Spleen (tissue), 7 donors: Measurements from ENCODE around the gene OTOG.

Experiments
- CTCF ChIP-seq, 11 experiments: fragments of 200-600 bp in 7 of 11; fragments of 450-650 bp in 4 of 11; sonication (generic) in 4 of 11; IDR thresholded peaks in 8 of 11; conservative IDR thresholded peaks in 3 of 11; 1 replicate in 7 of 11; 2 replicates in 4 of 11; pipeline versions ENCODE4 v1.4.0 to v1.8.0; 2016 to 2021; ENCODE audit warnings: antibody characterized with exemption in 11 of 11, inconsistent platforms in 4 of 11, mild to moderate bottlenecking in 1 of 11
- POLR2A ChIP-seq, 3 donors: fragments of 450-650 bp; IDR thresholded peaks; one replicate each; pipeline ENCODE4 v1.5.1; 2017; ENCODE audit warnings: antibody characterized with exemption in 3 of 3, mild to moderate bottlenecking in 1 of 3
- POLR2AphosphoS5 ChIP-seq, 3 donors: sonication (generic); formaldehyde crosslinking; IDR thresholded peaks; one replicate each; pipeline ENCODE4 v1.5.1; 2017; ENCODE audit warnings: antibody characterized with exemption in 3 of 3
- donor health status: DM: no; HTN: no; CAD: no; lungs with moderate emphysema.
- donor health status: DM: no; HTN: no; CAD: no.
- donor health status: DM: no; HTN: no; CAD: no.

- TF ChIP-seq CTCF (IDR thresholded peaks at IDR 0.05 in 8 of 11, conservative IDR thresholded peaks at IDR 0.05 in 3 of 11) (no peak), POLR2A (IDR thresholded peaks at IDR 0.05) (no peak), POLR2AphosphoS5 (IDR thresholded peaks at IDR 0.05) (no peak)
Observed at GRCh38 chr11:17554487-17554886, 7.4 kb downstream of the OTOG start.
